ENCODE measurements around the gene GBP1.
"Not testable (repeated sequence)": the region's sequence is repeated elsewhere in the genome, so short reads cannot be mapped to it uniquely, and the experiment has no call there.

Gene GBP1

GRCh38 chr1:89080068-89080467 lies 15.1 kb upstream of the GBP1 start:
- H3K36me3 Mint-ChIP-seq (ENCODE audit: low read depth); ATAC-seq; DNase-seq; H3K4me3 Mint-ChIP-seq; H3K4me1 Mint-ChIP-seq; H3K27me3 Mint-ChIP-seq; H3K9me3 Mint-ChIP-seq: not testable (repeated sequence)
- H3K27ac Mint-ChIP-seq = peak overlapping the region; percentile 18

- H3K4me1 Mint-ChIP-seq = peaks cover 22% of the 10 kb centered on the region
- ATAC-seq; H3K27ac Mint-ChIP-seq; H3K27me3 Mint-ChIP-seq; H3K4me3 Mint-ChIP-seq; DNase-seq; H3K36me3 Mint-ChIP-seq (ENCODE audit: low read depth); H3K9me3 Mint-ChIP-seq: not testable (repeated sequence)
Measured at GRCh38 chr1:89072466-89073065, 7.6 kb upstream of the GBP1 start.

- no peaks in the 10 kb centered on the region for H3K36me3 Mint-ChIP-seq (ENCODE audit: low read depth)
- H3K4me3 Mint-ChIP-seq = peak overlapping the region; percentile 73
- ATAC-seq (no peak), DNase-seq (no peak)
- no peaks in the 10 kb centered on the region for H3K9me3 Mint-ChIP-seq
- no peaks in the 10 kb centered on the region for H3K27me3 Mint-ChIP-seq
- H3K4me1 Mint-ChIP-seq = peaks cover 24% of the 10 kb centered on the region
- H3K27ac Mint-ChIP-seq = peak overlapping the region; percentile 81
Measured at GRCh38 chr1:89070509-89070908, 5.5 kb upstream of the GBP1 start.

- peak overlapping the region; percentile 81 for H3K27ac Mint-ChIP-seq
- no peaks in the 10 kb centered on the region for H3K9me3 Mint-ChIP-seq
- peaks cover 25% of the 10 kb centered on the region for H3K4me1 Mint-ChIP-seq
- H3K4me3 Mint-ChIP-seq = peak overlapping the region; percentile 73
- DNase-seq = no peak
- no peaks in the 10 kb centered on the region for H3K27me3 Mint-ChIP-seq
- ATAC-seq = no peak
- H3K36me3 Mint-ChIP-seq (ENCODE audit: low read depth) = no peaks in the 10 kb centered on the region
Measured at GRCh38 chr1:89069951-89070350, 4.9 kb upstream of the GBP1 start.

GRCh38 chr1:89068291-89068690 lies 3.3 kb upstream of the GBP1 start:
- DNase-seq = no peak

GRCh38 chr1:89064632-89065031 lies 376 bp downstream of the GBP1 start:
- no peaks in the 10 kb centered on the region for H3K27me3 Mint-ChIP-seq

More at GRCh38 chr1:89068291-89068690, 3.3 kb upstream of the GBP1 start:
- Mint-ChIP-seq H3K27ac (peak overlapping the region; percentile 1), H3K36me3 (ENCODE audit: low read depth) (peaks cover 3% of the 10 kb centered on the region), H3K9me3 (no peaks in the 10 kb centered on the region), H3K27me3 (no peaks in the 10 kb centered on the region), H3K4me3 (no peak overlapping the region), H3K4me1 (peaks cover 35% of the 10 kb centered on the region)
- no peak for ATAC-seq

GRCh38 chr1:89063094-89063493 lies 1.9 kb downstream of the GBP1 start:
- peaks cover 52% of the 10 kb centered on the region for H3K4me1 Mint-ChIP-seq
- no peaks in the 10 kb centered on the region for H3K27me3 Mint-ChIP-seq
- ATAC-seq (no peak), DNase-seq (no peak)
- peak overlapping the region; percentile 62 for H3K27ac Mint-ChIP-seq
- H3K9me3 Mint-ChIP-seq = no peaks in the 10 kb centered on the region
- H3K4me3 Mint-ChIP-seq = peak overlapping the region; percentile 89
- peaks cover 42% of the 10 kb centered on the region for H3K36me3 Mint-ChIP-seq (ENCODE audit: low read depth)

More at GRCh38 chr1:89064632-89065031, 376 bp downstream of the GBP1 start:
- Mint-ChIP-seq H3K4me1 (peaks cover 57% of the 10 kb centered on the region), H3K9me3 (no peaks in the 10 kb centered on the region), H3K36me3 (ENCODE audit: low read depth) (peaks cover 29% of the 10 kb centered on the region), H3K4me3 (peak overlapping the region; percentile 89), H3K27ac (peak overlapping the region; percentile 91)
- DNase-seq = no peak
- ATAC-seq = peak; percentile 53

- H3K27ac Mint-ChIP-seq = no peak overlapping the region
Measured at GRCh38 chr1:89060091-89060490, 4.9 kb downstream of the GBP1 start.

GRCh38 chr1:89051955-89052312 lies 13.1 kb downstream of the GBP1 start:
- Mint-ChIP-seq H3K4me1 (peaks cover 2% of the 10 kb centered on the region), H3K27me3 (no peaks in the 10 kb centered on the region), H3K4me3 (no peak overlapping the region), H3K9me3 (no peaks in the 10 kb centered on the region), H3K36me3 (ENCODE audit: low read depth) (peaks cover 51% of the 10 kb centered on the region), H3K27ac (no peak overlapping the region)
- ATAC-seq = no peak
- DNase-seq = no peak

More at GRCh38 chr1:89060091-89060490, 4.9 kb downstream of the GBP1 start:
- H3K9me3 Mint-ChIP-seq = no peaks in the 10 kb centered on the region
- H3K27me3 Mint-ChIP-seq = no peaks in the 10 kb centered on the region
- peak overlapping the region; percentile 5 for H3K4me3 Mint-ChIP-seq
- H3K4me1 Mint-ChIP-seq = peaks cover 45% of the 10 kb centered on the region
- peaks cover 65% of the 10 kb centered on the region for H3K36me3 Mint-ChIP-seq (ENCODE audit: low read depth)
- no peak for ATAC-seq
- no peak for DNase-seq

- DNase-seq = no peak
- Mint-ChIP-seq H3K27ac (no peak overlapping the region), H3K27me3 (no peaks in the 10 kb centered on the region), H3K4me1 (peaks cover 2% of the 10 kb centered on the region), H3K36me3 (ENCODE audit: low read depth) (peaks cover 46% of the 10 kb centered on the region), H3K9me3 (no peaks in the 10 kb centered on the region), H3K4me3 (no peak overlapping the region)
- no peak for ATAC-seq
Measured at GRCh38 chr1:89051300-89051954, 13.6 kb downstream of the GBP1 start.

GRCh38 chr1:89050649-89051033 lies 14.4 kb downstream of the GBP1 start:
- no peak for ATAC-seq
- peaks cover 40% of the 10 kb centered on the region for H3K36me3 Mint-ChIP-seq (ENCODE audit: low read depth)
- no peaks in the 10 kb centered on the region for H3K9me3 Mint-ChIP-seq
- no peaks in the 10 kb centered on the region for H3K27me3 Mint-ChIP-seq
- H3K4me3 Mint-ChIP-seq = no peak overlapping the region
- no peak for DNase-seq
- no peak overlapping the region for H3K27ac Mint-ChIP-seq
- H3K4me1 Mint-ChIP-seq = peaks cover 2% of the 10 kb centered on the region

- not testable (repeated sequence) for H3K9me3 Mint-ChIP-seq, H3K27ac Mint-ChIP-seq, H3K27me3 Mint-ChIP-seq, ATAC-seq, H3K4me3 Mint-ChIP-seq, H3K4me1 Mint-ChIP-seq, DNase-seq
- H3K36me3 Mint-ChIP-seq (ENCODE audit: low read depth) = peaks cover 40% of the 10 kb centered on the region
Measured at GRCh38 chr1:89049901-89050648, 14.9 kb downstream of the GBP1 start.

GRCh38 chr1:89049187-89049586 lies 15.8 kb downstream of the GBP1 start:
- H3K9me3 Mint-ChIP-seq, H3K27ac Mint-ChIP-seq, H3K4me3 Mint-ChIP-seq, H3K27me3 Mint-ChIP-seq, DNase-seq, H3K4me1 Mint-ChIP-seq, ATAC-seq: not testable (repeated sequence)
- peaks cover 38% of the 10 kb centered on the region for H3K36me3 Mint-ChIP-seq (ENCODE audit: low read depth)

- Mint-ChIP-seq H3K4me1 (peaks cover 2% of the 10 kb centered on the region), H3K9me3 (peaks cover 7% of the 10 kb centered on the region), H3K27me3 (no peaks in the 10 kb centered on the region), H3K4me3 (no peak overlapping the region), H3K27ac (no peak overlapping the region), H3K36me3 (ENCODE audit: low read depth) (peaks cover 32% of the 10 kb centered on the region)
- ATAC-seq (no peak), DNase-seq (no peak)
Measured at GRCh38 chr1:89047734-89048133, 17.3 kb downstream of the GBP1 start.

Measured in activated naive CD8-positive, alpha-beta T cell treated with anti-CD3 and anti-CD28 coated beads, Interleukin-2, amount 50 U/mL, for 24 hours (primary cell).